Activated T-cell treated with anti-CD3 and anti-CD28 coated beads, Interleukin-2, amount 50 U/mL, for 72 hours (primary cell): ENCODE results near the gene PHACTR1. TPM values are rescaled to one million over a fixed set of nuclear protein-coding genes. Genes with fewer than 3 reads are reported as not detected.

Experiments
- ATAC-seq, 2 donors: fragments of 150-1000 bp; cut with Tn5 transposase; replicated peaks in 1 of 2; 2 replicates each; pipeline ENCODE4 v1.10.0; 2021; ENCODE audit warnings: moderate library complexity in 2 of 2, mild to moderate bottlenecking in 1 of 2
- DNase-seq, 2 donors: peaks; one replicate each; pipeline ENCODE4 v3.0.0; 2021 to 2022; ENCODE audit warnings: mixed read lengths in 1 of 2
- H3K27ac Mint-ChIP-seq: one replicate; pipeline ENCODE4 v1.8.0; 2022; ENCODE audit warnings: mild to moderate bottlenecking, moderate library complexity, mixed read lengths
- H3K27me3 Mint-ChIP-seq: one replicate; pipeline ENCODE4 v1.8.0; 2022; ENCODE audit warnings: low read depth, mixed read lengths
- H3K36me3 Mint-ChIP-seq, 2 donors: one replicate each; pipeline ENCODE4 v1.8.0; 2022; ENCODE audit warnings: mixed read lengths in 2 of 2, mild to moderate bottlenecking in 1 of 2; ENCODE audit not compliant: insufficient read depth in 2 of 2
- H3K4me1 Mint-ChIP-seq: one replicate; pipeline ENCODE4 v1.8.0; 2022; ENCODE audit warnings: low read depth, mixed read lengths
- H3K4me3 Mint-ChIP-seq, 2 donors: one replicate each; pipeline ENCODE4 v1.8.0; 2022; ENCODE audit warnings: mild to moderate bottlenecking in 2 of 2, mixed read lengths in 2 of 2, moderate library complexity in 2 of 2
- H3K9me3 Mint-ChIP-seq, 2 donors: one replicate each; pipeline ENCODE4 v1.8.0; 2022; ENCODE audit warnings: mixed read lengths in 2 of 2
- total RNA-seq, 2 donors: library from RNA; stranded (reverse); gene quantifications; one replicate each; pipeline ENCODE4 v1.2.3, GENCODE V29; 2022

Gene PHACTR1
- total RNA-seq, 2 donors from 2014 or later, result 0.05 to 0.16 TPM

- peaks cover 31% of the 10 kb centered on the region for H3K4me1 Mint-ChIP-seq
- no peak overlapping the region for H3K27ac Mint-ChIP-seq
- DNase-seq (no peak), ATAC-seq (no peak)
- H3K27me3 Mint-ChIP-seq, result no peaks in the 10 kb centered on the region
- H3K4me3 Mint-ChIP-seq, result no peak overlapping the region
- H3K9me3 Mint-ChIP-seq, result no peaks in the 10 kb centered on the region
- peaks cover 3 to 18% of the 10 kb centered on the region in 2 donors for H3K36me3 Mint-ChIP-seq
These were observed 584.4 kb downstream of the PHACTR1 start for GRCh38 chr6:13300643-13301590.

GRCh38 chr6:13302291-13302690 is 585.7 kb downstream of the PHACTR1 start:
- no peak for ATAC-seq
- H3K27me3 Mint-ChIP-seq, result no peaks in the 10 kb centered on the region
- H3K4me1 Mint-ChIP-seq, result peaks cover 31% of the 10 kb centered on the region
- H3K4me3 Mint-ChIP-seq, result peak overlapping the region; percentile 48 to 67
- no peaks in the 10 kb centered on the region for H3K9me3 Mint-ChIP-seq
- peaks cover 3 to 23% of the 10 kb centered on the region in 2 donors for H3K36me3 Mint-ChIP-seq
- no peak for DNase-seq
- peak overlapping the region; percentile 72 for H3K27ac Mint-ChIP-seq

GRCh38 chr6:13302751-13303667 is 586.4 kb downstream of the PHACTR1 start:
- H3K27me3 Mint-ChIP-seq, result no peaks in the 10 kb centered on the region
- no peaks in the 10 kb centered on the region for H3K9me3 Mint-ChIP-seq
- peak overlapping the region; percentile 72 for H3K27ac Mint-ChIP-seq
- peak; percentile 96 for ATAC-seq
- H3K36me3 Mint-ChIP-seq, result peaks cover 3 to 25% of the 10 kb centered on the region in 2 donors
- peak overlapping the region; percentile 48 to 67 for H3K4me3 Mint-ChIP-seq
- H3K4me1 Mint-ChIP-seq, result peaks cover 31% of the 10 kb centered on the region
- peak; percentile 82 to 83 for DNase-seq

- Mint-ChIP-seq H3K27ac (peak overlapping the region; percentile 72), H3K27me3 (no peaks in the 10 kb centered on the region), H3K9me3 (no peaks in the 10 kb centered on the region), H3K4me3 (peak overlapping the region; percentile 48 to 52), H3K36me3 (peaks cover 4 to 25% of the 10 kb centered on the region in 2 donors), H3K4me1 (peaks cover 31% of the 10 kb centered on the region)
- ATAC-seq (peak in 1 of 2 donors; percentile 8), DNase-seq (peak; percentile 51 to 61)
These were observed 587.1 kb downstream of the PHACTR1 start for GRCh38 chr6:13303668-13304017.

- Mint-ChIP-seq H3K36me3 (peaks cover 6 to 25% of the 10 kb centered on the region in 2 donors), H3K27ac (peak overlapping the region; percentile 31), H3K4me1 (peaks cover 31% of the 10 kb centered on the region), H3K4me3 (peak overlapping the region in 1 of 2 donors; percentile 31), H3K9me3 (no peaks in the 10 kb centered on the region), H3K27me3 (no peaks in the 10 kb centered on the region)
- no peak for DNase-seq
- no peak for ATAC-seq
These were observed 587.5 kb downstream of the PHACTR1 start for GRCh38 chr6:13304101-13304500.

GRCh38 chr6:13304580-13305260 is 588.2 kb downstream of the PHACTR1 start:
- H3K27ac Mint-ChIP-seq, result peak overlapping the region; percentile 31
- no peak for ATAC-seq
- DNase-seq, result no peak
- peak overlapping the region; percentile 13 to 31 for H3K4me3 Mint-ChIP-seq
- H3K4me1 Mint-ChIP-seq, result peaks cover 31% of the 10 kb centered on the region
- H3K27me3 Mint-ChIP-seq, result no peaks in the 10 kb centered on the region
- no peaks in the 10 kb centered on the region for H3K9me3 Mint-ChIP-seq
- peaks cover 6 to 25% of the 10 kb centered on the region in 2 donors for H3K36me3 Mint-ChIP-seq

GRCh38 chr6:13305288-13305687 is 588.7 kb downstream of the PHACTR1 start:
- DNase-seq, result no peak
- Mint-ChIP-seq H3K36me3 (peaks cover 6 to 25% of the 10 kb centered on the region in 2 donors), H3K9me3 (no peaks in the 10 kb centered on the region), H3K27ac (no peak overlapping the region), H3K4me1 (peaks cover 31% of the 10 kb centered on the region), H3K4me3 (no peak overlapping the region), H3K27me3 (no peaks in the 10 kb centered on the region)
- ATAC-seq, result no peak

GRCh38 chr6:13305791-13306190 is 589.2 kb downstream of the PHACTR1 start:
- ATAC-seq (no peak), DNase-seq (no peak)
- Mint-ChIP-seq H3K27me3 (no peaks in the 10 kb centered on the region), H3K9me3 (no peaks in the 10 kb centered on the region), H3K36me3 (peaks cover 6 to 25% of the 10 kb centered on the region in 2 donors), H3K27ac (peak overlapping the region; percentile 44), H3K4me1 (peaks cover 31% of the 10 kb centered on the region), H3K4me3 (no peak overlapping the region)

- no peak for DNase-seq
- ATAC-seq, result no peak
- Mint-ChIP-seq H3K27ac (peak overlapping the region; percentile 61), H3K4me1 (peaks cover 24% of the 10 kb centered on the region), H3K27me3 (no peaks in the 10 kb centered on the region), H3K36me3 (peaks cover 9 to 23% of the 10 kb centered on the region in 2 donors), H3K4me3 (no peak overlapping the region), H3K9me3 (no peaks in the 10 kb centered on the region)
These were observed 591.0 kb downstream of the PHACTR1 start for GRCh38 chr6:13307508-13307995.

GRCh38 chr6:13308332-13308731 is 591.8 kb downstream of the PHACTR1 start:
- no peaks in the 10 kb centered on the region for H3K9me3 Mint-ChIP-seq
- no peak overlapping the region for H3K4me3 Mint-ChIP-seq
- H3K36me3 Mint-ChIP-seq, result peaks cover 6 to 16% of the 10 kb centered on the region in 2 donors
- H3K27ac Mint-ChIP-seq, result no peak overlapping the region
- no peak for ATAC-seq
- no peak for DNase-seq
- no peaks in the 10 kb centered on the region for H3K27me3 Mint-ChIP-seq
- peaks cover 17% of the 10 kb centered on the region for H3K4me1 Mint-ChIP-seq

- no peaks in the 10 kb centered on the region for H3K27me3 Mint-ChIP-seq
- no peak for ATAC-seq
- H3K4me1 Mint-ChIP-seq, result no peaks in the 10 kb centered on the region
- H3K27ac Mint-ChIP-seq, result no peak overlapping the region
- DNase-seq, result no peak
- peaks cover 6 to 11% of the 10 kb centered on the region in 2 donors for H3K36me3 Mint-ChIP-seq
- H3K4me3 Mint-ChIP-seq, result no peak overlapping the region
- H3K9me3 Mint-ChIP-seq, result no peaks in the 10 kb centered on the region
These were observed 594.6 kb downstream of the PHACTR1 start for GRCh38 chr6:13311155-13311554.

- ATAC-seq (no peak), DNase-seq (no peak)
- Mint-ChIP-seq H3K36me3 (peaks cover 3 to 12% of the 10 kb centered on the region in 2 donors), H3K27ac (no peak overlapping the region), H3K27me3 (no peaks in the 10 kb centered on the region), H3K9me3 (no peaks in the 10 kb centered on the region), H3K4me1 (no peaks in the 10 kb centered on the region), H3K4me3 (no peak overlapping the region)
These were observed 598.2 kb downstream of the PHACTR1 start for GRCh38 chr6:13314806-13315205.
